Esophagus muscularis mucosa (tissue), 4 donors: ENCODE data around the gene HFM1. TPM values are rescaled to one million over a fixed set of nuclear protein-coding genes. Genes with fewer than 3 reads are reported as not detected.
"Not testable (repeated sequence)": the region's sequence is repeated elsewhere in the genome, so short reads cannot be mapped to it uniquely, and the experiment has no call there.

ENCODE experiments used
- DNase-seq: peaks from one replicate; pipeline ENCODE4 v3.0.0-alpha.2; 2017; ENCODE audit errors: extremely low spot score
- H3K27ac ChIP-seq, 4 donors: fragments of 200-600 bp; sonication (generic); replicated peaks in 1 of 4; 1 replicate in 3 of 4; 2 replicates in 1 of 4; pipeline ENCODE4 v1.5.1; 2016 to 2019; ENCODE audit warnings: mild to moderate bottlenecking in 1 of 4
- H3K27me3 ChIP-seq, 4 donors: fragments of 200-600 bp; sonication (generic); one replicate each; pipeline versions ENCODE4 v1.5.1 to v1.6.0; 2016 to 2019
- H3K36me3 ChIP-seq, 4 donors: fragments of 200-600 bp; sonication (generic); one replicate each; pipeline ENCODE4 v1.5.1; 2016 to 2019
- H3K4me1 ChIP-seq, 4 donors: fragments of 200-600 bp; sonication (generic); one replicate each; pipeline ENCODE4 v1.5.1; 2016 to 2019
- H3K4me3 ChIP-seq, 4 donors: fragments of 200-600 bp; sonication (generic); 1 replicate in 2 of 4; 2 replicates in 2 of 4; pipeline ENCODE4 v1.5.1; 2016 to 2019; ENCODE audit warnings: mild to moderate bottlenecking in 4 of 4, moderate library complexity in 1 of 4
- H3K9me3 ChIP-seq, 4 donors: fragments of 200-600 bp; sonication (generic); 1 replicate in 3 of 4; 2 replicates in 1 of 4; pipeline ENCODE4 v1.5.1; 2016 to 2019
- CTCF ChIP-seq, 3 experiments: fragments of 200-600 bp in 2 of 3; fragments of 450-650 bp in 1 of 3; sonication (generic) in 2 of 3; IDR thresholded peaks; one replicate each; pipeline ENCODE4 v1.5.1; 2017 to 2019; ENCODE audit warnings: antibody characterized with exemption in 3 of 3, mild to moderate bottlenecking in 2 of 3, moderate library complexity in 1 of 3
- EP300 ChIP-seq: sonication (generic); formaldehyde crosslinking; IDR thresholded peaks from one replicate; pipeline ENCODE4 v1.6.1; 2017; ENCODE audit warnings: antibody characterized with exemption
- POLR2A ChIP-seq: fragments of 450-650 bp; IDR thresholded peaks from one replicate; pipeline ENCODE4 v1.6.1; 2017; ENCODE audit warnings: antibody characterized with exemption, moderate library complexity, mild to moderate bottlenecking, low read depth
- POLR2AphosphoS5 ChIP-seq, 2 donors: sonication (generic); formaldehyde crosslinking; IDR thresholded peaks; one replicate each; pipeline ENCODE4 v1.6.1; 2017; ENCODE audit warnings: antibody characterized with exemption in 2 of 2
- WGBS: methylation state at CpG from one replicate; pipeline ENCODE4 v1.1.5; 2018; 5-methylcytosine and 5-hydroxymethylcytosine counted together
- intact Hi-C: fragments of 100-400 bp; cut with DNase I; formaldehyde crosslinking; loops from one replicate; pipeline ENCODE4 v1.15.1; 2023
- total RNA-seq, 4 donors: library from RNA; depleted of rRNA; stranded (reverse); fragments of >200 nt; gene quantifications; one replicate each; pipeline versions ENCODE4 v1.1.0 to v1.2.1, GENCODE V29; 2016

The HFM1 gene
- total RNA-seq, 4 donors from 2014 or later, result 0.42 to 2.2 (median 1.5) TPM

- H3K27me3 ChIP-seq, result no peaks in the 10 kb centered on the region
- 74% methylated on average over 1 of the region's 1 CpG for WGBS
- TF ChIP-seq POLR2AphosphoS5 (IDR thresholded peaks at IDR 0.05) (no peak), POLR2A (no peak), CTCF (IDR thresholded peaks at IDR 0.05) (no peak), EP300 (no peak)
- H3K4me3 ChIP-seq, result no peak overlapping the region
- no peak for DNase-seq
- intact Hi-C loops, result no loop called here
- no peaks in the 10 kb centered on the region for H3K4me1 ChIP-seq
- no peaks in the 10 kb centered on the region for H3K9me3 ChIP-seq
- no peaks in the 10 kb centered on the region for H3K36me3 ChIP-seq
- no peak overlapping the region for H3K27ac ChIP-seq
Observed at GRCh38 chr1:91440847-91441246, 36.2 kb upstream of the HFM1 start.

- no peaks in the 10 kb centered on the region for H3K36me3 ChIP-seq
- H3K9me3 ChIP-seq, result no peaks in the 10 kb centered on the region
- intact Hi-C loops, result no loop called here
- no peaks in the 10 kb centered on the region for H3K4me1 ChIP-seq
- H3K27ac ChIP-seq, result no peak overlapping the region
- TF ChIP-seq CTCF (IDR thresholded peaks at IDR 0.05) (no peak), POLR2AphosphoS5 (IDR thresholded peaks at IDR 0.05) (no peak), POLR2A (no peak), EP300 (no peak)
- H3K4me3 ChIP-seq, result no peak overlapping the region
- no peak for DNase-seq
- H3K27me3 ChIP-seq, result no peaks in the 10 kb centered on the region
Observed at GRCh38 chr1:91439016-91439415, 34.4 kb upstream of the HFM1 start.

- intact Hi-C loops, result no loop called here
- DNase-seq, result no peak
- Histone ChIP-seq H3K4me3 (no peak overlapping the region), H3K36me3 (no peaks in the 10 kb centered on the region), H3K27me3 (peaks cover 0 to 13% (median 0%) of the 10 kb centered on the region in 4 donors), H3K27ac (no peak overlapping the region), H3K9me3 (no peaks in the 10 kb centered on the region), H3K4me1 (no peaks in the 10 kb centered on the region)
- TF ChIP-seq POLR2A (no peak), EP300 (no peak), CTCF (IDR thresholded peaks at IDR 0.05) (no peak), POLR2AphosphoS5 (IDR thresholded peaks at IDR 0.05) (no peak)
- 68% methylated on average over 6 of the region's 13 CpGs for WGBS
Observed at GRCh38 chr1:91428182-91428798, 23.7 kb upstream of the HFM1 start.

GRCh38 chr1:91427741-91428140 lies 23.1 kb upstream of the HFM1 start:
- 65% methylated on average over 4 of the region's 13 CpGs for WGBS
- TF ChIP-seq CTCF (IDR thresholded peaks at IDR 0.05), result no peak
- TF ChIP-seq POLR2AphosphoS5 (IDR thresholded peaks at IDR 0.05), result no peak
- TF ChIP-seq POLR2A, result no peak
- no peak for TF ChIP-seq EP300
- H3K27me3 ChIP-seq, result peaks cover 0 to 13% (median 0%) of the 10 kb centered on the region in 4 donors
- no peak overlapping the region for H3K27ac ChIP-seq
- H3K36me3 ChIP-seq, result no peaks in the 10 kb centered on the region
- no peaks in the 10 kb centered on the region for H3K9me3 ChIP-seq
- intact Hi-C loops, result no loop called here
- H3K4me1 ChIP-seq, result no peaks in the 10 kb centered on the region
- no peak overlapping the region for H3K4me3 ChIP-seq
- no peak for DNase-seq

GRCh38 chr1:91422523-91422922 lies 17.9 kb upstream of the HFM1 start:
- H3K4me1 ChIP-seq, H3K36me3 ChIP-seq, intact Hi-C loops, H3K9me3 ChIP-seq, H3K27ac ChIP-seq, DNase-seq, H3K4me3 ChIP-seq, H3K27me3 ChIP-seq: not testable (repeated sequence)
- WGBS, result 88% methylated on average over 4 of the region's 4 CpGs
